H1 (cell line): ENCODE results near the gene KRT72. TPM values are rescaled to one million over a fixed set of nuclear protein-coding genes. Genes with fewer than 3 reads are reported as not detected.

ENCODE experiments used
- CHD2 ChIP-seq: IDR thresholded peaks from 2 replicates; pipeline ENCODE4 v1.6.1; 2012; ENCODE audit warnings: low read length, improper control_type of control experiment
- polyA plus RNA-seq, 7 experiments: library from polyadenylated mRNA; depleted of rRNA in 3 of 7; stranded (reverse) in 5 of 7; unstranded in 2 of 7; fragments of >200 nt in 5 of 7; fragments of 200-250 nt in 2 of 7; gene quantifications; 1 replicate in 5 of 7; 2 replicates in 1 of 7; 4 replicates in 1 of 7; pipeline versions ENCODE4 v1.2.1 to v1.2.3, GENCODE V29; 2011 to 2013; ENCODE audit warnings: missing spikeins in 2 of 7, mixed read lengths in 2 of 7
- total RNA-seq: library from RNA; stranded (reverse); fragmentation: NEBNext Ultra II Directional; extraction: Animal tissue kit (Norgen Biotek cat#: 25700); gene quantifications from 2 replicates; pipeline ENCODE4 v1.2.1, GENCODE V29; 2021
- TF ChIP-seq, protein P1 (sequence below): IDR thresholded peaks from 2 replicates; pipeline ENCODE4 v1.6.1; 2012; ENCODE audit warnings: inconsistent platforms

KRT72 gene
- total and polyA plus RNA-seq, 2 of the 8 experiments (the other 6 are each of a cell fraction or from before 2014, with no cell fraction given), result not detected

GRCh38 chr12:52539083-52539820, 62.0 kb downstream of the KRT72 start (continued):
- TF ChIP-seq, protein P1, sequence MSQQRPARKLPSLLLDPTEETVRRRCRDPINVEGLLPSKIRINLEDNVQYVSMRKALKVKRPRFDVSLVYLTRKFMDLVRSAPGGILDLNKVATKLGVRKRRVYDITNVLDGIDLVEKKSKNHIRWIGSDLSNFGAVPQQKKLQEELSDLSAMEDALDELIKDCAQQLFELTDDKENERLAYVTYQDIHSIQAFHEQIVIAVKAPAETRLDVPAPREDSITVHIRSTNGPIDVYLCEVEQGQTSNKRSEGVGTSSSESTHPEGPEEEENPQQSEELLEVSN, result no peak
- no peak for TF ChIP-seq CHD2
